GM18511 (cell line): Measurements from ENCODE around the gene GATA2.

Experiments used
- ATAC-seq: cut with Tn5 transposase; IDR thresholded peaks from one replicate; pipeline ENCODE4 v1.9.1; 2021; ENCODE audit warnings: mild to moderate bottlenecking, moderate library complexity; ENCODE audit not compliant: unreplicated experiment

The GATA2 gene

GRCh38 chr3:128458746-128459460, 34.1 kb downstream of the GATA2 start:
- no peak for ATAC-seq

- no peak for ATAC-seq
Measured at GRCh38 chr3:128457937-128458336, 35.1 kb downstream of the GATA2 start.

- ATAC-seq = no peak
Measured at GRCh38 chr3:128456776-128457715, 36.0 kb downstream of the GATA2 start.

GRCh38 chr3:128455786-128456748, 36.9 kb downstream of the GATA2 start:
- ATAC-seq = no peak

GRCh38 chr3:128455116-128455515, 37.9 kb downstream of the GATA2 start:
- no peak for ATAC-seq

GRCh38 chr3:128454310-128454618, 38.7 kb downstream of the GATA2 start:
- no peak for ATAC-seq

GRCh38 chr3:128453501-128454309, 39.3 kb downstream of the GATA2 start:
- no peak for ATAC-seq

- no peak for ATAC-seq
Measured at GRCh38 chr3:128452678-128453275, 40.2 kb downstream of the GATA2 start.

- ATAC-seq = no peak
Measured at GRCh38 chr3:128452120-128452519, 40.9 kb downstream of the GATA2 start.

- ATAC-seq = no peak
Measured at GRCh38 chr3:128449111-128449638, 43.8 kb downstream of the GATA2 start.

- no peak for ATAC-seq
Measured at GRCh38 chr3:128448491-128448890, 44.5 kb downstream of the GATA2 start.

- no peak for ATAC-seq
Measured at GRCh38 chr3:128447561-128448013, 45.4 kb downstream of the GATA2 start.

- ATAC-seq = no peak
Measured at GRCh38 chr3:128446821-128447220, 46.2 kb downstream of the GATA2 start.

- no peak for ATAC-seq
Measured at GRCh38 chr3:128445357-128445756, 47.6 kb downstream of the GATA2 start.

- ATAC-seq = no peak
Measured at GRCh38 chr3:128443771-128444170, 49.2 kb downstream of the GATA2 start.

GRCh38 chr3:128442949-128443348, 50.1 kb downstream of the GATA2 start:
- no peak for ATAC-seq

GRCh38 chr3:128442070-128442469, 50.9 kb downstream of the GATA2 start:
- no peak for ATAC-seq

- no peak for ATAC-seq
Measured at GRCh38 chr3:128439226-128439625, 53.8 kb downstream of the GATA2 start.

- ATAC-seq = no peak
Measured at GRCh38 chr3:128438488-128439072, 54.4 kb downstream of the GATA2 start.
